WI38 (cell line): ENCODE measurements around the gene WDR76.
A peak's percentile ranks its signal among the peaks of the same experiment; 100 is the strongest.
"Not testable (repeated sequence)": the region's sequence is repeated elsewhere in the genome, so short reads cannot be mapped to it uniquely, and the experiment has no call there.

Experiments
- H3K4me3 ChIP-seq: 2 replicates; pipeline ENCODE4 v1.5.1; 2011; ENCODE audit warnings: low read depth, mild to moderate bottlenecking, control low read depth, low read length
- TF ChIP-seq, protein P1 (sequence below): IDR thresholded peaks from 2 replicates; pipeline ENCODE4 v1.5.1; 2012; ENCODE audit warnings: low read depth, mild to moderate bottlenecking, control low read depth, low read length

WDR76 gene

DNA sequence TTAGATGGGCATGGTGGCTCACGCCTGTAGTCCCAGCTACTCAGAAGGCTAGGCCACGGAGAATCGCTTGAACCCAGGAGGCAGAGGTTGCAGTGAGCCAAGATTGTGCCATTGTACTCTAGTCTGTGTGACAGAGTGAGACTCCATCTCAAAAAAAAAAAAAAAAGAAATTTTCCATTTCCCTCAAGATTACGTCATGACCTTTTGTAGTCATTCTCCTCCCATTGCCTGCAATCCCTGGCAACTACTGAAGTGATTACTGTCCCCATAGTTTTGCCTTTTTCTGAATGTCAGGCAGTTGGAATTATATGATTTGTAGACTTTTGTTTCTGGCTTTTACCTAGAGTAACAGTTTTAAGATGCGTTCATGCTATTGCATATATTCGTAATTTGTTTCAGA lies 28.0 kb downstream of the WDR76 start:
- TF ChIP-seq, protein P1, sequence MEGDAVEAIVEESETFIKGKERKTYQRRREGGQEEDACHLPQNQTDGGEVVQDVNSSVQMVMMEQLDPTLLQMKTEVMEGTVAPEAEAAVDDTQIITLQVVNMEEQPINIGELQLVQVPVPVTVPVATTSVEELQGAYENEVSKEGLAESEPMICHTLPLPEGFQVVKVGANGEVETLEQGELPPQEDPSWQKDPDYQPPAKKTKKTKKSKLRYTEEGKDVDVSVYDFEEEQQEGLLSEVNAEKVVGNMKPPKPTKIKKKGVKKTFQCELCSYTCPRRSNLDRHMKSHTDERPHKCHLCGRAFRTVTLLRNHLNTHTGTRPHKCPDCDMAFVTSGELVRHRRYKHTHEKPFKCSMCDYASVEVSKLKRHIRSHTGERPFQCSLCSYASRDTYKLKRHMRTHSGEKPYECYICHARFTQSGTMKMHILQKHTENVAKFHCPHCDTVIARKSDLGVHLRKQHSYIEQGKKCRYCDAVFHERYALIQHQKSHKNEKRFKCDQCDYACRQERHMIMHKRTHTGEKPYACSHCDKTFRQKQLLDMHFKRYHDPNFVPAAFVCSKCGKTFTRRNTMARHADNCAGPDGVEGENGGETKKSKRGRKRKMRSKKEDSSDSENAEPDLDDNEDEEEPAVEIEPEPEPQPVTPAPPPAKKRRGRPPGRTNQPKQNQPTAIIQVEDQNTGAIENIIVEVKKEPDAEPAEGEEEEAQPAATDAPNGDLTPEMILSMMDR: no peak
- no peak overlapping the region for H3K4me3 ChIP-seq

DNA sequence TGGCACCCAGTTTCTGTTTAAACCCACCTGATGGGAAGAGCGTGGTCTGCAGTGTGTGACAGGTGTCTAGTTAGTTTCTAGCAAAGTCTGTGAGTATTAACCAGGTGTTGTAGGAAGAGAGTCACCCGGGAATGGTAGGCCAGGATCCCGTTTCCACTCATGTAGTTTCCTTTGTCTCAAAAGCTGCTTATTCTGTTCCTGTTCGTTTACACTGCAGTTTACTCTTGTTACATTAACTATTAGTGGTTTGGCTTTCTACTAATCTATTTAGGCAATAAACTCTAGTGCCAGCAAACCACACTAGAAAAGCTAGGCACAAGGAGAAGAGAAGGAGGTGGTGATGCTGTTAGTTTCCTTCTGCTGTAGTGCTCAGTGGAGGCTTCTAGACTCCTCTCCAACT lies 32.7 kb downstream of the WDR76 start:
- H3K4me3 ChIP-seq: no peak overlapping the region
- TF ChIP-seq, protein P1: no peak

DNA sequence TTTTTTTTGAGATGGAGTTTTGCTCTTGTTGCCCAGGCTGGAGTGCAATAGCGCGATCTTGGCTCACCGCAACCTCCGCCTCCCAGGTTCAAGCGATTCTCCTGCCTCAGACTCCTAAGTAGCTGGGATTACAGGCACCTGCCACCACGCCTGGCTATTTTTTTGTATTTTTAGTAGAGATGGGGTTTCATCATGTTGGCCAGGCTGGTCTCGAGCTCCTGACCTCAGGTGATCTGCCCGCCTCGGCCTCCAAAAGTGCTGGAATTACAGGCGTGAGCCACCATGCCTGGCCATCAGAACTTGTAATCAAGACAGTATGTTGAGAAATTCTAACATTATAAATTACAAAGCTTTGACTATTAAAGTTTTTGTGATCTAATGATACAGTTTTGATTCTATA lies 39.8 kb downstream of the WDR76 start:
- H3K4me3 ChIP-seq: not testable (repeated sequence)

DNA sequence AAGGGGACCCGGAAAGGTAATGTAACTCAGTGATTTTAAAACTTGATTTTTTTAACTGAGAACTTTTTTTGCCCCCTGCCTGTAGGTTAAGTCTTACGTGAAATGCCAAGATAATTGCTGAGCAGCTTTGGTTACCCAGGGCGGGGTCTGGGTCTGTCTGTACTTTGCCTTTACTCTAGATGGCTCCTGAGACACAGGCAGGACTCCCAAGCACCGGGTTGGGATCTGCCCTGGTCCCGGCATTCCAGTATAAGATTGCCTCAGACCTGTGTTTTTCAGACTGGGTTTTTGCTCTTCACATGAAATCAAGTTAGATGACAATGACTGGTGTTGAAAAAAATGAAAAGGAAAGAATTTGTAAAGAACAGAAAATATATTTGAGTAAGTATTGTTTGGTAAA lies 40.3 kb downstream of the WDR76 start:
- H3K4me3 ChIP-seq: no peak overlapping the region
- TF ChIP-seq, protein P1: no peak

DNA sequence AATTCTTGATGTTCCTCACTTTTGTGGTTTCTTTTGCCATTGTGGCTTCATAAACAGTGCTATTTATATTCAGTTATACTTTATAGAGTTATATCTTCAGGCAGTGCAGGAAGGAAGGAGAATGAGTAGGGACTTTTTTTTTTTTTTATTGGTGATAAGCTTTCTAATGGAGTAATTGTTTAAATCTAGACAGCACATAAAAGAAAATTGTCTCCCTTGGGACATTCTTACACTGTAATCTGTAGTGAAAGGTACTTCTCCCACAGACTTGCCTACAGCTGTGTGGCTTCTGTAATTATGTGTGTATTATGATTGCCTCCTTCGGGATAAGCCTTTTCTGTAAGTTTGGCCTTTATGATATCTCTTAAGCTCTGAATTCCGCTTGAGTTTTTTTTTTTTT lies 41.6 kb downstream of the WDR76 start:
- TF ChIP-seq, protein P1: no peak
- no peak overlapping the region for H3K4me3 ChIP-seq

DNA sequence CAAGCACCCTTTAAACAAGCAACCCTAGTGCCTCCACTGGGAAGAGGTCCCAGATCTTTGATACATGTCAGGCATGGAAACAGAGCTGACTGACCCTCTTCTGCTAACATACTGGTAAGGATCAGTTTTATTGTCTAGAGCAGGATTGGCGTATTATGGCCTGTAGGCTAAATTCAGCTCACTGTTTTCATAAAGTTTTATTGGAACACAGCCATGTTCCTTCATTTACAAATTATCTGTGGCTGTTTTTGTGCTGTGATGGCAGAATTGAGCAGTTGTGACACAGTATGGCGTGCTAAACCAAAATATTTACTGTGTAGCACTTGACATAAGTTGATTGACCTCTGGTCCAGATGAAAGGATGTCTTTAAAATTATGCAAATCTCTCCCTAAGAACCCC lies 45.0 kb downstream of the WDR76 start:
- H3K4me3 ChIP-seq: no peak overlapping the region
- TF ChIP-seq, protein P1: no peak

DNA sequence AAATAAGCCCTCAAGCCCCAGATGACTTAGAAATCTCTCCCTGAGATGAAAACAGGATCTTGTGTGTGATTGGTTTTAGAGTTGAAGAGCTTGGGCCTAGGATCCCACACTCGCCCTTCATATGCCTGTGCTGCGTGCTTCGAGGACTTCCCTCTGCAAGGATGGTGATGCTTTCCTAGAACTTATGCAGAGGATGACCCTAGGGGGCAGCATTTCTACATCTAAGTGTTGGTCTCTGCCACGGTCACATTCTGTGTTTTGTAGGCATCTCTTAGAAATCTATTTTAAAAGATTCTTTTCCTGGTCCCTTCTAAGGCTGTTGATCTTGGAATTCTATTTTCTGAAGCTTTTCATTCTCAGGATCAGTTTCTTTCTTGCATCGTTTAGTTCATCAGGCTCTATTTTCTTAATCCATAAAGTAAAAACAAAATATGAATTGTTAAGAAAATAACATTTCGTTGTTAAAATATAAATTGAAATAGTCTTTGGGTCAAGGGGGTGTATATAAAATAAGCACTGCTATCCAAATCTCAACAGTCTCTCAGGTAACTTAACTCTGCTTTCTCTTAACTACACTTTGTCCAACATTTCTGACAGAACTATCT lies 45.7 kb downstream of the WDR76 start:
- TF ChIP-seq, protein P1: peak; percentile 58
- no peak overlapping the region for H3K4me3 ChIP-seq

DNA sequence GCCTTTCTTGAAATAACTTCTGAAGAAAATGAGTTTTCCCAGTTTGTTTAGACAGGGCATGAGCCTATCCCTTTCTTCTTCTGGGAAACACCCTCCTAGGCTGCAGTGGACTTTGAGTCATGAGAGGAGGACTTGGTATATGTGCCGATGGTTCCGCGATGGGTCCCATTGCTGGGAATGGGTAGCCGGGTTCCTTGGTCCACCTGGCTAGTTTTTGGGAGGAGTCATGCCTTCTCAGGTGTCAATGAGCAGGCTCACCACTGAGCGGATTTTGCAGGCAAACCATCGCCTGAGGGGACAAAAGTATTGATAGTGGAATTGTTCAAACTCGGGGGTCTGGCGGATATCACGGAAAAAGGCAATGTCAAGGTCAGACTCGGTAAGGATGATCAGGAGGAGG lies 46.8 kb downstream of the WDR76 start:
- TF ChIP-seq, protein P1: no peak
- H3K4me3 ChIP-seq: no peak overlapping the region
